Heart right ventricle (tissue), 16 donors: Measurements from ENCODE around the gene SIDT2. TPM values are rescaled to one million over a fixed set of nuclear protein-coding genes. Genes with fewer than 3 reads are reported as not detected.

Experiments
- ATAC-seq, 8 donors: fragments of 200-7000 bp; cut with Tn5 transposase; one replicate each; pipeline ENCODE4 v1.9.1; 2020; ENCODE audit warnings: mild to moderate bottlenecking in 8 of 8, moderate library complexity in 8 of 8, moderate number of reproducible peaks in 1 of 8
- DNase-seq, 2 donors: peaks; one replicate each; pipeline ENCODE4 v3.0.0-alpha.2; 2020
- H3K27ac ChIP-seq, 10 donors: fragments of 200-600 bp; sonication (generic) in 2 of 10; one replicate each; pipeline versions ENCODE4 v1.5.0 to v1.8.0; 2020 to 2022; ENCODE audit warnings: mild to moderate bottlenecking in 3 of 10
- H3K27me3 ChIP-seq, 7 donors: fragments of 200-600 bp; one replicate each; pipeline ENCODE4 v1.8.0; 2021 to 2022; ENCODE audit warnings: mild to moderate bottlenecking in 2 of 7
- H3K36me3 ChIP-seq, 9 donors: fragments of 200-600 bp; sonication (generic) in 1 of 9; one replicate each; pipeline versions ENCODE4 v1.5.0 to v1.8.0; 2020 to 2022; ENCODE audit warnings: mild to moderate bottlenecking in 2 of 9
- H3K4me1 ChIP-seq, 9 donors: fragments of 200-600 bp; sonication (generic) in 1 of 9; one replicate each; pipeline versions ENCODE4 v1.5.0 to v1.8.0; 2020 to 2022; ENCODE audit warnings: mild to moderate bottlenecking in 4 of 9
- H3K4me3 ChIP-seq, 10 donors: fragments of 200-600 bp; sonication (generic) in 2 of 10; one replicate each; pipeline versions ENCODE4 v1.5.0 to v1.8.0; 2020 to 2022; ENCODE audit warnings: mild to moderate bottlenecking in 7 of 10, moderate library complexity in 2 of 10
- H3K9me3 ChIP-seq, 11 donors: fragments of 200-600 bp in 10 of 11; sonication (generic) in 2 of 11; one replicate each; pipeline versions ENCODE4 v1.5.0 to v1.8.0; 2013 to 2022; ENCODE audit warnings: mild to moderate bottlenecking in 2 of 11, control low read depth in 1 of 11, moderate library complexity in 1 of 11
- WGBS, 2 donors: extraction: QIAGEN DNeasy Blood & Tissue Kit; methylation state at CpG; one replicate each; pipeline ENCODE4 v1.1.7; 2013; ENCODE audit warnings: inconsistent platforms in 1 of 2; 5-methylcytosine and 5-hydroxymethylcytosine counted together
- intact Hi-C, 10 donors: fragments of 100-400 bp; cut with DNase I; formaldehyde crosslinking; loops; one replicate each; pipeline versions ENCODE4 v1.11.1 to v1.14.2; 2022
- polyA plus RNA-seq, 2 donors: library from polyadenylated mRNA; stranded (reverse); fragments of 200-250 nt; gene quantifications; one replicate each; pipeline ENCODE4 v1.2.3, GENCODE V29; 2013
- total RNA-seq, 10 donors: library from RNA; stranded (reverse); fragmentation: NEBNext Ultra II Directional in 3 of 10; extraction: Animal tissue kit (Norgen Biotek cat#: 25700) in 3 of 10; gene quantifications; one replicate each; pipeline versions ENCODE4 v1.2.1 to v1.2.4, GENCODE V29; 2021 to 2023
- TF ChIP-seq, protein P1 (sequence below), 9 donors: fragments of 200-600 bp; sonication (generic) in 2 of 9; IDR thresholded peaks; one replicate each; pipeline versions ENCODE4 v1.5.0 to v1.8.0; 2021 to 2022; ENCODE audit warnings: antibody characterized with exemption in 9 of 9, mild to moderate bottlenecking in 5 of 9, moderate library complexity in 1 of 9
- donor health status: Arrhythmogenic right ventricular cardiomyopathy.
- donor health status: ischemic (EF 13 %, LVEDD 7.1; RV severe dilation, severe dysfunction).
- donor health status: healthy with polysubstance abuse.
- donor health status: DM: no; HTN: yes; CAD: no.
- donor health status: DM: no; HTN: no; CAD: no.
- donor health status: ischemic (EF 25% LVEDD 6.9; RV normal size, moderate dysfunction).
- donor health status: ischemic (EF 25% LVEDD 5.7; RV mildly dilated, moderate dysfunction).
- donor health status: healthy.
- donor health status: DM: yes; HTN: yes; CAD: no.
- donor health status: Ischemic cardiomyopathy.
- donor health status: ischemic (EF 35%, LVEDD 5.7; RV mildly dilated, moderate dysfunction).
- donor health status: nonischemic (EF 11% LVEDD 7.7; RV severe dilation, severe dysfunction).
- donor health status: DM: yes; HTN: yes; CAD: no.
- donor health status: PGD.
- donor health status: ischemic (EF 29% LVEDD 5.4; RV normal size, mild dysfunction).
- donor health status: nonischemic (EF 23%, LVEDD 6.1; RV moderate dilation, normal function).

SIDT2 gene
- total and polyA plus RNA-seq, 12 donors, result 13.0 to 33.6 (median 22.0) TPM

GRCh38 chr11:117146521-117146920, 32.0 kb upstream of the SIDT2 start:
- no peaks in the 10 kb centered on the region for H3K9me3 ChIP-seq
- DNase-seq, result no peak
- peak overlapping the region in 7 of 10 donors; percentile 57 to 97 (median 94) for H3K27ac ChIP-seq
- H3K36me3 ChIP-seq, result peaks cover 0 to 47% (median 8%) of the 10 kb centered on the region in 9 donors
- H3K4me3 ChIP-seq, result peak overlapping the region in 5 of 10 donors; percentile 10 to 97 (median 77)
- 56% methylated on average over 10 of the region's 10 CpGs for WGBS, 2 donors
- H3K4me1 ChIP-seq, result peaks cover under 1 to 67% (median 58%) of the 10 kb centered on the region in 9 donors
- TF ChIP-seq, protein P1, sequence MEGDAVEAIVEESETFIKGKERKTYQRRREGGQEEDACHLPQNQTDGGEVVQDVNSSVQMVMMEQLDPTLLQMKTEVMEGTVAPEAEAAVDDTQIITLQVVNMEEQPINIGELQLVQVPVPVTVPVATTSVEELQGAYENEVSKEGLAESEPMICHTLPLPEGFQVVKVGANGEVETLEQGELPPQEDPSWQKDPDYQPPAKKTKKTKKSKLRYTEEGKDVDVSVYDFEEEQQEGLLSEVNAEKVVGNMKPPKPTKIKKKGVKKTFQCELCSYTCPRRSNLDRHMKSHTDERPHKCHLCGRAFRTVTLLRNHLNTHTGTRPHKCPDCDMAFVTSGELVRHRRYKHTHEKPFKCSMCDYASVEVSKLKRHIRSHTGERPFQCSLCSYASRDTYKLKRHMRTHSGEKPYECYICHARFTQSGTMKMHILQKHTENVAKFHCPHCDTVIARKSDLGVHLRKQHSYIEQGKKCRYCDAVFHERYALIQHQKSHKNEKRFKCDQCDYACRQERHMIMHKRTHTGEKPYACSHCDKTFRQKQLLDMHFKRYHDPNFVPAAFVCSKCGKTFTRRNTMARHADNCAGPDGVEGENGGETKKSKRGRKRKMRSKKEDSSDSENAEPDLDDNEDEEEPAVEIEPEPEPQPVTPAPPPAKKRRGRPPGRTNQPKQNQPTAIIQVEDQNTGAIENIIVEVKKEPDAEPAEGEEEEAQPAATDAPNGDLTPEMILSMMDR (IDR thresholded peaks at IDR 0.05), result no peak
- ATAC-seq, result no peak
- no peaks in the 10 kb centered on the region for H3K27me3 ChIP-seq
- intact Hi-C loops, result loop anchor here in 2 of 10 donors (5.0 to 10.0 kb wide), 2 partner anchors 36 to 78 kb away; no protein-coding TSS in a partner anchor

DNA sequence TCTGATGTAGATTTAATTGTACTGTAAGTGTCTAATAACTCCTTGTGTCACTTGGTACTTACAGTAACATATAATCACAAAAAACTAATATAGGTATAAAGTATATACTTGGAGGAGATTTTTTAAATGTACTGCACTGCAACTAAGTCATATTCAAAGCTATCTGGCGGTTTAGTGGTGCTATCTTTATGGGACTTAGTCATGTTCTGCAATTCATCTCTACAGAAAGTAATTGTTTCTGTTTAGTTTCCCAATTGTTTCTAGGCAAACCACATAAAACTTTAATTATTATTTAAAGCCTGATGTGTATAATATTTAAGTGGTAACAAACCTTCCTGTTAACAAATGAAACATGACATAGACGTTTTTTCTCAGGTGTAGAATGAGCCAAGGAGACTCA, 26.5 kb upstream of the SIDT2 start:
- ATAC-seq (no peak), DNase-seq (no peak)
- Histone ChIP-seq H3K4me1 (peaks cover 9 to 83% (median 52%) of the 10 kb centered on the region in 9 donors), H3K9me3 (no peaks in the 10 kb centered on the region), H3K27me3 (no peaks in the 10 kb centered on the region), H3K27ac (no peak overlapping the region), H3K4me3 (no peak overlapping the region), H3K36me3 (peaks cover 0 to 91% (median 18%) of the 10 kb centered on the region in 9 donors)
- 48 to 49% methylated on average over 2 of the region's 2 CpGs for WGBS, 2 donors
- intact Hi-C loops, result no loop called here
- TF ChIP-seq, protein P1 (IDR thresholded peaks at IDR 0.05), result no peak

- no peak for ATAC-seq
- H3K4me3 ChIP-seq, result no peak overlapping the region
- DNase-seq, result no peak
- TF ChIP-seq, protein P1 (IDR thresholded peaks at IDR 0.05), result no peak
- H3K4me1 ChIP-seq, result peaks cover 9 to 77% (median 48%) of the 10 kb centered on the region in 9 donors
- no peaks in the 10 kb centered on the region for H3K27me3 ChIP-seq
- no peak overlapping the region for H3K27ac ChIP-seq
- intact Hi-C loops, result no loop called here
- H3K9me3 ChIP-seq, result no peaks in the 10 kb centered on the region
- 95 to 98% methylated on average over 5 of the region's 5 CpGs for WGBS, 2 donors
- peaks cover 0 to 92% (median 17%) of the 10 kb centered on the region in 9 donors for H3K36me3 ChIP-seq
Observed at GRCh38 chr11:117154468-117154867, 24.1 kb upstream of the SIDT2 start.

DNA sequence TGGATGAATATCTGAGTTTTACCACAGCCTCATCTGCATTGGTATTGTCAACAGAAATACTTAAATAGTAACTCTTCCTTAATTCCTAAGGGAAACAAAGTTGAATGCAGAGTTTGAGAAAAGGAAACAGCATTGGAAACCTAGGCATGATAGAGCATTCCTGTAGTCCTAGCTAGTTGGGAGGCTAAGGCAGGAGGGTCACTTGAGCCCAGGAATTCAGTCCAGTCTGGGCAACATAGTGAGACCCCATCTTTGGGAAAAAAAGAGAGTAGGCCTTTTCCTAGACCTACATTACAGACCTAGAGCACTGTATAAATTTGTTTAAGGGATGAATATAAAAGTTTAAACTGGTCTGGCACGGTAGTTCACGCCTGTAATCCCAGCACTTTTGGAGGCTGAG, 21.0 kb upstream of the SIDT2 start:
- intact Hi-C loops, result no loop called here
- Histone ChIP-seq H3K27me3 (no peaks in the 10 kb centered on the region), H3K4me1 (peaks cover 0 to 63% (median 33%) of the 10 kb centered on the region in 9 donors), H3K9me3 (no peaks in the 10 kb centered on the region), H3K27ac (no peak overlapping the region), H3K4me3 (no peak overlapping the region), H3K36me3 (peaks cover 0 to 98% (median 36%) of the 10 kb centered on the region in 9 donors)
- TF ChIP-seq, protein P1 (IDR thresholded peaks at IDR 0.05), result no peak
- no peak for DNase-seq
- WGBS, 2 donors, result 96 to 97% methylated on average over 2 of the region's 2 CpGs
- no peak for ATAC-seq
